ENCODE results near the gene GH1.
"Not testable (repeated sequence)": the region's sequence is repeated elsewhere in the genome, so short reads cannot be mapped to it uniquely, and the experiment has no call there.

DNA sequence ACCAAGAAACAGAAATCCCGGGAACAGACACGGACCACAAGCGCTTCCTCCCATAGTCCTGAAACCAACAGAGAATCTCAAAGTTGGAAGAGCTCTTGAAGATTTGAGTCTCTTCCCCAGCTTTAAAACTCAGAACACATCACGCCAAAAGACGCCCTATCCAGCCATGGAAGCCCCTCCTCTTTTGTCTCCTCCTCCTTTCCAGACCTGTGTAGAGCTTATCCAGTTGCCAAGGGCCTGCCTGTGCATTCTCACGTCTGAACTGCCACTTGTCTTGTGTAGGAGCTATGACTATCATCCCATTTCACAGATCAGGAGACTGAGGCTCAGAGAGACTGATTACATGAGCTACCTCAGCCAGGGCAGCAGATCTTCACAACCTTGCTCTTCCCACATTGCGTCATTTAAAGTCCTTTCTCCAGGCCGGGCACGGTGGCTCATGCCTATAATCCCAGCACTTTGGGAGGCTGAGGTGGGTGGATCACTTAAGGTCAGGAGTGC, 36.0 kb downstream of the GH1 start:
- TF ChIP-seq POLR2A (IDR thresholded peaks at IDR 0.05) = not testable (repeated sequence)
- TF ChIP-seq, protein P1, sequence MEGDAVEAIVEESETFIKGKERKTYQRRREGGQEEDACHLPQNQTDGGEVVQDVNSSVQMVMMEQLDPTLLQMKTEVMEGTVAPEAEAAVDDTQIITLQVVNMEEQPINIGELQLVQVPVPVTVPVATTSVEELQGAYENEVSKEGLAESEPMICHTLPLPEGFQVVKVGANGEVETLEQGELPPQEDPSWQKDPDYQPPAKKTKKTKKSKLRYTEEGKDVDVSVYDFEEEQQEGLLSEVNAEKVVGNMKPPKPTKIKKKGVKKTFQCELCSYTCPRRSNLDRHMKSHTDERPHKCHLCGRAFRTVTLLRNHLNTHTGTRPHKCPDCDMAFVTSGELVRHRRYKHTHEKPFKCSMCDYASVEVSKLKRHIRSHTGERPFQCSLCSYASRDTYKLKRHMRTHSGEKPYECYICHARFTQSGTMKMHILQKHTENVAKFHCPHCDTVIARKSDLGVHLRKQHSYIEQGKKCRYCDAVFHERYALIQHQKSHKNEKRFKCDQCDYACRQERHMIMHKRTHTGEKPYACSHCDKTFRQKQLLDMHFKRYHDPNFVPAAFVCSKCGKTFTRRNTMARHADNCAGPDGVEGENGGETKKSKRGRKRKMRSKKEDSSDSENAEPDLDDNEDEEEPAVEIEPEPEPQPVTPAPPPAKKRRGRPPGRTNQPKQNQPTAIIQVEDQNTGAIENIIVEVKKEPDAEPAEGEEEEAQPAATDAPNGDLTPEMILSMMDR (IDR thresholded peaks at IDR 0.05) = peak in 1 of 4 experiments; percentile 2

All from sigmoid colon (tissue), 3 donors.